ENCODE measurements around the gene CYP39A1.
A peak's percentile ranks its signal among the peaks of the same experiment; 100 is the strongest.

GRCh38 chr6:46652603-46653438 lies at the start of gene CYP39A1, which contains the start of gene SLC25A27:
- TF ChIP-seq POLR2A (IDR thresholded peaks at IDR 0.05) (peak in 1 of 2 donors; percentile 26), CTCF (IDR thresholded peaks at IDR 0.05) (no peak)

Measured in vagina (tissue), 2 donors.